Subcutaneous adipose tissue (tissue), 4 donors: ENCODE results near the gene WNK2. TPM values are rescaled to one million over a fixed set of nuclear protein-coding genes. Genes with fewer than 3 reads are reported as not detected.

Experiments
- total RNA-seq, 4 donors: library from RNA; depleted of rRNA; stranded (reverse); fragments of >200 nt; gene quantifications; one replicate each; pipeline ENCODE4 v1.1.0, GENCODE V29; 2016
- TF ChIP-seq, protein P1 (sequence below): fragments of 450-650 bp; IDR thresholded peaks from one replicate; pipeline ENCODE4 v1.5.1; 2016; ENCODE audit warnings: low read depth, mild to moderate bottlenecking, control low read depth, antibody characterized with exemption, moderate library complexity

The WNK2 gene
- total RNA-seq, 4 donors from 2014 or later: not detected

DNA sequence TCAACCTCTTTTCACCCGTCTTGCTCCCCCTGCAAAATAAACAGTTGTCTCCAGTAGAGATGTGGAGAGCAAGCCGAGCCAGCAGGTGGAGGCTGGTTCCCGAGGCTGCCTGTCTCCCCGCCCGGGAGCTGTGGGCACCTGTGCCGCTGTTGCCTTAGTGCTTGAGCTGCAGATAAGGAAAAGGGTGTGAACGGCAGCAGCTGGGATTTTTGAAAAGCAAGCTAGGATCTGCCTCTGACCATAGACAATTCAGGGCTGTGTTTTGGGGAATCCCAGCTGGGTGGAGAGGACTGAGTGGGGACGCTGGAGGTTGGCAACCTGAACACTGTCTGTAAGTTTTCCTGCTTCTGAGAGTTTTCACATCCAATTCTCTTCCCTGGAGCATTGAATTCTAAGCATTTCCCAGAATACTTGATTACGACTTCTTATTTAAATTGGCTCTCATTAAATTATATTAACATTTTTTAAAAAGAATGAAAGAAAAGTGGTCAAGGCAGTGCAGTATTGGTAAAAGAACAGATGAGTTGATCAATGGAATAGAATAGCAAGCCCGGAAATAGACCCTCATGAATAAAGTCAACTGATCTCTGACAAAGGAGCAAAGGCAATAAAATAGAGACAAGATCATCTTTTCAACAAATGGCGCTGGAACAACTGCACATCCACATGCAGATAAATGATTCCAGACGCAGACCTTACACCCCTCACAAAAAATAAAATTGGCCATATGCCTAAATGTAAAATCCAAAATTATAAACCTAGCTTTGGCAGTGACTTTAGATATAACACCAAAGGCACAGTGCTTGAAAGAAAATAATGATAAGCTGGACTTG, 9.7 kb downstream of the WNK2 start:
- TF ChIP-seq, protein P1, sequence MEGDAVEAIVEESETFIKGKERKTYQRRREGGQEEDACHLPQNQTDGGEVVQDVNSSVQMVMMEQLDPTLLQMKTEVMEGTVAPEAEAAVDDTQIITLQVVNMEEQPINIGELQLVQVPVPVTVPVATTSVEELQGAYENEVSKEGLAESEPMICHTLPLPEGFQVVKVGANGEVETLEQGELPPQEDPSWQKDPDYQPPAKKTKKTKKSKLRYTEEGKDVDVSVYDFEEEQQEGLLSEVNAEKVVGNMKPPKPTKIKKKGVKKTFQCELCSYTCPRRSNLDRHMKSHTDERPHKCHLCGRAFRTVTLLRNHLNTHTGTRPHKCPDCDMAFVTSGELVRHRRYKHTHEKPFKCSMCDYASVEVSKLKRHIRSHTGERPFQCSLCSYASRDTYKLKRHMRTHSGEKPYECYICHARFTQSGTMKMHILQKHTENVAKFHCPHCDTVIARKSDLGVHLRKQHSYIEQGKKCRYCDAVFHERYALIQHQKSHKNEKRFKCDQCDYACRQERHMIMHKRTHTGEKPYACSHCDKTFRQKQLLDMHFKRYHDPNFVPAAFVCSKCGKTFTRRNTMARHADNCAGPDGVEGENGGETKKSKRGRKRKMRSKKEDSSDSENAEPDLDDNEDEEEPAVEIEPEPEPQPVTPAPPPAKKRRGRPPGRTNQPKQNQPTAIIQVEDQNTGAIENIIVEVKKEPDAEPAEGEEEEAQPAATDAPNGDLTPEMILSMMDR: no peak

DNA sequence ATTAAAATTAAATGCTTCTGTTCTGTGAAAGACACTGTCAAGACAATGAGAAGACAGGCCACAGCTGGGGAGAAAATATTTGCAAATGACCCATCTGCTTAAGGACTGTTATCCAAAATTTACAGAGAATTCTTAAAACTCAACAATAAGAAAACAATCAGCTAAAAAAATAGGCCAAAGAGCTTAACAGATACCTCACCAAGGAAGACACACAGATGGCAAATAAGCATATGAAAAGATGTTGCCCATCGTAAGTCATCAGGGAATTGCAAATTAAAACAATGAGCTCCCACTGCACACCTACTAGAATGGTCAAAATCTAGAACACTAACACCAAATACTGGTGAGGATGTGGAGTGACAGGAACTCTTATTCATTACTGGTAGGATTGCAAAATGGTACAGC, 10.3 kb downstream of the WNK2 start:
- TF ChIP-seq, protein P1: no peak

DNA sequence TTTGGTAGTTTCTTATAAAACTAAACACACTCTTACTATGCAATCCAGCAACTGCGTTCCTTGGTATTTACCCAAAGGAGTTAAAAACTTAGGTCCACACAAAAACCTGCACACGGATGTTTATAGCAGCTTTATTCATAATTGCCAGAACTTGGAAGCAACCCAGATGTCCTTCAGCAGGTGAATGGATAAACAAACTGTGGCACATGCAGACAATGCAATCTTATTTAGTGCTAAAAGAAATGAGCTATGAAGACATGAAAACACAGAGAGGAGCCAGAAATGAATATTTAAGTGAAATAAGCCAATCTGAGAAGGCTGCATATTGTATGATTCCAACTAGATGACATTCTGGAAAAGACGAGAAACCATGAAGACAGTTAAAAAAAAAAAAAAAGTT, 10.7 kb downstream of the WNK2 start:
- TF ChIP-seq, protein P1: no peak

DNA sequence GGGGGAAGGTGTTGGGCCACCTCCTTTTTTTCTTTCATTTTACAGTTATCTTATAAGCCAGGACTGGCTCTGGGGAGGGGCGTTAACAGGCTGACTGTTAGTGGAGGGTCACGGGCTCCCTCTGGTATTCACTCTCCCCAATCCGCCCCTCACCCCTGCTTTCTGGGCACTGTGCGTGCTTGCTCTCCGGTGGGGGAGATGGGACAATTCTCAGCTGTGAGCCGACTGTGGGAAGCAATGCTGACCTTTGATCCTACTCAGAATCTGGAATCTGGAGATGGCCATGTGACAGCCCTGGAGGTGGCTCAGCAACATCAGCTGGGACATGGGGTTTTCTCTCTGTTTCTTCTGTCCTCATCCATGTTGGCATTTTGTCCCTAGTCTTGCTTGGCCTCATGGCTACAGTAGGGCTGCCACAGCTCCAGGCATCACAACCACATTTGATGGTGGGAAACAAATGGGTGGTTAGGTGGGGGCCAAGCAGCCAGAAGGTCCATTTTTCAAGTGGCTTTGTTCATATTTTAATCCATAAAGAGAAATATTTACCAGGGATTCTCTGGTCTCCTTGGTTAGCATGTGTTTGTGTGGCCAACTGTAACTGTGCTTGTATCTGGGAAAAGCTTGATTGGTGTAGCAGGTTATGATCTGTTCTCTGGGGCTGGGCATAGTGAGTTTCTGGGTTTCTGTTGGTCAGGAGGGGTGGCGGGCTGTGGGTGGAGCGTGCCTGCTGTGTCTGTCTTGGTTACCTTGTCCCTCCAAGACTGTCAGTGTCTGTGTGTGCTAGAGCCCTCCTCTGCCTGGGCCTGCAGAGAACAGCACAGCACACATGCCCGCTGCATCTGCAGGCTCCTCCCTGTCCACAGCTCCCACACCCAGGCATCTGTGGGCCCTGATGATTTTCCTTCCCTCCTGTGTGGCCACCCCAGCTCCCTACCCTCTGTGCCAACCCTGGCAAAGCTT, 12.4 kb downstream of the WNK2 start:
- TF ChIP-seq, protein P1: no peak

DNA sequence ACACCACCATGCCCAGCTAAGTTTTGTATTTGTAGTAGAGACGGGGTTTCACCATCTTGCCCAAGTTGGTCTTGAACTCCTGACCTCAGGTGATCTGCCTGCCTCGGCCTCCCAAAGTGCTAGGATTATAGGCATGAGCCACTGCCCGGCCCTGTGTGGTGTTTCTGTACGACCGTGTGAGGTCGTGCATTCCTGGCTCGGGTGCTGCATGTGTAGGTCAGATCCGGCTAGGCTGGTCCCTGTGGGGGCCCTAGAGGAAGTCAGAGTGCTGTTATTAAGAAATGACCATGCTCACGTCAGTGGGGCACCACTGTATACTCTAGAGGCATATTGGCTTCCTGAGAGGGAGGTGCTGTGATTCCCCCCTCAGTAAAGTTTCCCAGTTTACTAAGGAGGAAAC, 13.7 kb downstream of the WNK2 start:
- TF ChIP-seq, protein P1: no peak

DNA sequence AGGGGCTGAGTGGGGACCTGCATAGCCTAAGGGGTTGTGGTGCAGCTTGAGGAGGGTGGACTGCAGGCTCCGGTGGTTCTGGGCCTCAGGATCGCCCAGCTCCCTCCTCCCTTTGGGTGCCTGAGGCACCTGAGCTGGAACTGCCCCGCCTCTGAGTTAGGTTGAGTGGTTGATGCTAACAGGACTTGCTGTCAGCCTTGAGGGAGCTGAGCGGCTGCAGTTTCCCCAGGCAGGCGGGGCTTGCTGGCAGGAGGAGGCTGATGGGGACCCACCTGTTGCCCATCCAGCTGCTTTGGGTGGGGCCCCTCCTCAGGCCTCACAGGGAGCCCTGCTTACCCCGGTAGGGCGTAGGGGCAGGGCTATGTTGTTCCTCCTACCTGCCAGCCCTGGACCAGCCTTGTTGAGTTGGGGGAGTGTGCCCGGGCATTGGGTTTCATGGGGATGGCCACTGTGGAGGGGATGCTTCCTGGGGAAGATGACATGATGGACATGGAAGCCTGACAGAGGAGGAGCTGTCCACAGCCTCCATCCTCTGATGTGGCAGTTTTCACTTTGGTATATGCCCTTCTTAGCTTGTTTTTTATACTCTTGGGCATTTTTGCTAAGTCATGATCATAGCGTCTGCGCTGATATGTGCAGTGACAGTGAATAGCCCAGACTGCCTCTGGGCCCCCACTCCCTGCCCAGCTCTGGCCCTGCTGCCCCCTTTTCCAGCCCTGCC, 14.3 kb downstream of the WNK2 start:
- TF ChIP-seq, protein P1: no peak
